Esophagus squamous epithelium (tissue), 4 donors: Measurements from ENCODE around the gene PCDHGA6.

Source experiments
- CTCF ChIP-seq, 6 experiments: fragments of 450-650 bp in 4 of 6; fragments of 200-600 bp in 2 of 6; sonication (generic) in 2 of 6; IDR thresholded peaks; one replicate each; pipeline ENCODE4 v1.5.1; 2016 to 2019; ENCODE audit warnings: antibody characterized with exemption in 6 of 6, mild to moderate bottlenecking in 4 of 6, moderate library complexity in 4 of 6
- POLR2A ChIP-seq, 4 donors: fragments of 450-650 bp; IDR thresholded peaks; one replicate each; pipeline ENCODE4 v1.6.1; 2017; ENCODE audit warnings: antibody characterized with exemption in 4 of 4, mild to moderate bottlenecking in 4 of 4, moderate library complexity in 3 of 4

GRCh38 chr5:141362719-141363118 is 11.0 kb upstream of the PCDHGA6 start:
- TF ChIP-seq CTCF (IDR thresholded peaks at IDR 0.05) (no peak), POLR2A (IDR thresholded peaks at IDR 0.05) (no peak)
